ENCODE data around the gene RPL37A. TPM values are rescaled to one million over a fixed set of nuclear protein-coding genes. Genes with fewer than 3 reads are reported as not detected.
A peak's percentile ranks its signal among the peaks of the same experiment; 100 is the strongest.

The RPL37A gene
- total RNA-seq, 1 donor from 2014 or later: 2,608 TPM

- Mint-ChIP-seq H3K4me1 (ENCODE audit: unreplicated experiment) (peaks cover 63% of the 10 kb centered on the region), H3K4me3 (ENCODE audit: unreplicated experiment) (no peak overlapping the region), H3K9me3 (ENCODE audit: unreplicated experiment) (no peaks in the 10 kb centered on the region), H3K27me3 (ENCODE audit: unreplicated experiment) (no peaks in the 10 kb centered on the region), H3K27ac (ENCODE audit: unreplicated experiment) (peak overlapping the region; percentile 79), H3K36me3 (ENCODE audit: unreplicated experiment) (peaks cover 5% of the 10 kb centered on the region)
- TF ChIP-seq, protein P1, sequence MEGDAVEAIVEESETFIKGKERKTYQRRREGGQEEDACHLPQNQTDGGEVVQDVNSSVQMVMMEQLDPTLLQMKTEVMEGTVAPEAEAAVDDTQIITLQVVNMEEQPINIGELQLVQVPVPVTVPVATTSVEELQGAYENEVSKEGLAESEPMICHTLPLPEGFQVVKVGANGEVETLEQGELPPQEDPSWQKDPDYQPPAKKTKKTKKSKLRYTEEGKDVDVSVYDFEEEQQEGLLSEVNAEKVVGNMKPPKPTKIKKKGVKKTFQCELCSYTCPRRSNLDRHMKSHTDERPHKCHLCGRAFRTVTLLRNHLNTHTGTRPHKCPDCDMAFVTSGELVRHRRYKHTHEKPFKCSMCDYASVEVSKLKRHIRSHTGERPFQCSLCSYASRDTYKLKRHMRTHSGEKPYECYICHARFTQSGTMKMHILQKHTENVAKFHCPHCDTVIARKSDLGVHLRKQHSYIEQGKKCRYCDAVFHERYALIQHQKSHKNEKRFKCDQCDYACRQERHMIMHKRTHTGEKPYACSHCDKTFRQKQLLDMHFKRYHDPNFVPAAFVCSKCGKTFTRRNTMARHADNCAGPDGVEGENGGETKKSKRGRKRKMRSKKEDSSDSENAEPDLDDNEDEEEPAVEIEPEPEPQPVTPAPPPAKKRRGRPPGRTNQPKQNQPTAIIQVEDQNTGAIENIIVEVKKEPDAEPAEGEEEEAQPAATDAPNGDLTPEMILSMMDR (IDR thresholded peaks at IDR 0.05): no peak
- DNase-seq (ENCODE audit: extremely low spot score, unreplicated experiment): no peak
Measured at GRCh38 chr2:216545359-216545758, 46.7 kb downstream of the RPL37A start.

- no peaks in the 10 kb centered on the region for H3K27me3 Mint-ChIP-seq (ENCODE audit: unreplicated experiment)
- H3K9me3 Mint-ChIP-seq (ENCODE audit: unreplicated experiment): no peaks in the 10 kb centered on the region
- no peak overlapping the region for H3K4me3 Mint-ChIP-seq (ENCODE audit: unreplicated experiment)
- TF ChIP-seq, protein P1 (IDR thresholded peaks at IDR 0.05): no peak
- H3K36me3 Mint-ChIP-seq (ENCODE audit: unreplicated experiment): peaks cover 5% of the 10 kb centered on the region
- DNase-seq (ENCODE audit: extremely low spot score, unreplicated experiment): no peak
- H3K4me1 Mint-ChIP-seq (ENCODE audit: unreplicated experiment): peaks cover 63% of the 10 kb centered on the region
- peak overlapping the region; percentile 79 for H3K27ac Mint-ChIP-seq (ENCODE audit: unreplicated experiment)
Measured at GRCh38 chr2:216546241-216546640, 47.6 kb downstream of the RPL37A start.

DNA sequence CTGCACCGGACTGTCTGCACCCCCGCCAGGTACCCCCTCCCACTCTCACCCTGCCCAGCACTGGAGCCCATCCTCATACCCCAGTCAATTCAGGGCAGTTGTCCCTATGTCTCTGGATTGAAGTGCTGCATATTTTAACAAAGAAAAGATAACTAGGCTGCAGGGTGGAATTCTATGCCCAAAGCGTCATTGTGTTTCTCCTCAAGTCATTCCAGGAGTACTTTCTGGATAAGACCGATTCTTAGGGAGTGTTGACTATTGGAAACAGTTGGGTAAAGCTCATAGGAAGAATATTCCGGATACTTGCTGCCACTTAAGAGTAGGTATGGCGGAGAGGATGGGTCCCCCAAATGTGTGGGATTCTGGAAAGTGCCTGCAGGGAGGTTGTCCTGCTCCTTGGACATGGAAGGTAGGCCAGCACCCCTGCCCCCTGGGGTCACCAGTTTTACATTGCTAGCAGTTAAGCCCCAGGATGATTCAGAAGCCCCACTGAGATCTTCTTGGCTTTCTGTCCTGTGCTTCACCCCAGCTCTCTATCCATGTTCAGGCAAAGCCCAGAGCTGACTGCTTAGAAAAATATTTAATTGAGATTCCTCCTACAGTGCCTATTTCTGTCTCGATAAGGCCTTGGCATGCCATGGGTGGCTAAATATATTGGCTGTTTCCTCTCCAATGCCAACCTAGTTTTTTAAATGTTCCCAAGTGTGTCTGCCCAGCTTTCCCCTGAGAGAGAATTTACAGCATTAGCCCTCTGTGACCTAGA lies 48.2 kb downstream of the RPL37A start:
- Mint-ChIP-seq H3K9me3 (ENCODE audit: unreplicated experiment) (no peaks in the 10 kb centered on the region), H3K4me3 (ENCODE audit: unreplicated experiment) (no peak overlapping the region), H3K36me3 (ENCODE audit: unreplicated experiment) (peaks cover 5% of the 10 kb centered on the region), H3K4me1 (ENCODE audit: unreplicated experiment) (peaks cover 67% of the 10 kb centered on the region), H3K27me3 (ENCODE audit: unreplicated experiment) (no peaks in the 10 kb centered on the region), H3K27ac (ENCODE audit: unreplicated experiment) (peak overlapping the region; percentile 79)
- DNase-seq (ENCODE audit: extremely low spot score, unreplicated experiment): no peak
- TF ChIP-seq, protein P1 (IDR thresholded peaks at IDR 0.05): no peak

DNA sequence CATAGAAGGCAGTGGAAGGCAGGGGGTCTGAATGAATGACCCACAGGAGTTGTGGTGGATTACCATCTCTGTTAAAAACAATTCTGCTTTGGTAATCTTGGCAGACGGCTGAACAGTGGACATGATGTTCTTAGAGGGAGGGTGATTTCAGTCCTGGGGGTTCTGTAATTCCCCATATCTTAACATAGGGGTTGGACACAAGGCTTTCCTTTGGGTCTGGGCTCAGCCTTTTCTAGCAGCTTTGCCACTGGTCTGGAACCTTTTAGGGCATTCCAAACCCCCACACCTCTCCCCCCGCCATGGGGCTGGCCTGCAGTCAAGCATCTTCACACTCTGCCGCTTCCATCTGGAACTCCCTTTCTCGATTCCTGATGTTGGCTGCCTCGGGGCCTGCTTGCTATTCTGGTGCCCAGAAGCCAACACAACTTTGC lies 50.3 kb downstream of the RPL37A start:
- Mint-ChIP-seq H3K27me3 (ENCODE audit: unreplicated experiment) (no peaks in the 10 kb centered on the region), H3K36me3 (ENCODE audit: unreplicated experiment) (peaks cover 5% of the 10 kb centered on the region), H3K27ac (ENCODE audit: unreplicated experiment) (peak overlapping the region; percentile 43), H3K4me3 (ENCODE audit: unreplicated experiment) (no peak overlapping the region), H3K9me3 (ENCODE audit: unreplicated experiment) (no peaks in the 10 kb centered on the region), H3K4me1 (ENCODE audit: unreplicated experiment) (peaks cover 87% of the 10 kb centered on the region)
- DNase-seq (ENCODE audit: extremely low spot score, unreplicated experiment): no peak
- TF ChIP-seq, protein P1 (IDR thresholded peaks at IDR 0.05): no peak

DNA sequence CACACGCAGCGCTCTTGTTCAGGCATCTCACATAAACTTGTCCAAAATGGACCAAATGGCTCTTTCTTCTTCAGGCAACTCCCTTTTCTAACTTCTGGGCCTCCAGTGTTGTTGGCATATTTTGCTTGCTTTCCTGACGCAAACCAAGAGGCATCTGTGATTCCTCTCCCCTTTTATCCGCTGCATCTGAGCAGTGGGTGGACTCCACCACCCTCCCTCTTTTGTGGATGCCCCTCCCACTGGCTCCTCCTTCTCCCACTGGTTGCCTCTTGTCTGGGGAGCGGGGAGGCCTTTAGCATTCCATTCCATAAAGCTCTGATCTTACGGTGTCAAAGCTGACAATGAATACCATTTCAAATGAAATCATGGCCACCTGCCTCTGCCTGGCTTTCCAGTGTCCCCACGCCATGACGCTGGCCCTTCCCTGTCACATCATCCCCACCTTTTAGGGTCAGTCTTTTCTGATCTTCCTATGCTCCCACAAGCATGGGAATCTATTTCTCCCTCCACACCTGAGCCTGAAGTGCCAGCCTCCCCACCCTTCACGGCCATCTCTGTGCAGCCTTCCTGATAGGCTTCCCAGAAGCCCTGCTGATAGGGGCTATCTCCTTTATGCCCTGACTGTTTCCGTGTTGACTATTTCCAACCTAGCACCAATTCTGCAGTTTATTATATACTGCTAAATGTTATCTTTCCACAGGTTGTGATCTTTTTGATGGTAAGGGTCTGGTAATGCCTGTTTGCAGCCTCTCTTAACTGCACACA lies 51.5 kb downstream of the RPL37A start:
- TF ChIP-seq, protein P1 (IDR thresholded peaks at IDR 0.05): no peak
- H3K4me1 Mint-ChIP-seq (ENCODE audit: unreplicated experiment): peaks cover 91% of the 10 kb centered on the region
- no peaks in the 10 kb centered on the region for H3K9me3 Mint-ChIP-seq (ENCODE audit: unreplicated experiment)
- H3K27me3 Mint-ChIP-seq (ENCODE audit: unreplicated experiment): no peaks in the 10 kb centered on the region
- H3K27ac Mint-ChIP-seq (ENCODE audit: unreplicated experiment): peak overlapping the region; percentile 91
- no peak overlapping the region for H3K4me3 Mint-ChIP-seq (ENCODE audit: unreplicated experiment)
- H3K36me3 Mint-ChIP-seq (ENCODE audit: unreplicated experiment): peaks cover 5% of the 10 kb centered on the region
- no peak for DNase-seq (ENCODE audit: extremely low spot score, unreplicated experiment)
